Colonic mucosa (tissue), 4 donors: ENCODE results near the gene MN1. TPM values are rescaled to one million over a fixed set of nuclear protein-coding genes. Genes with fewer than 3 reads are reported as not detected.

ENCODE experiments used
- DNase-seq: peaks from one replicate; pipeline ENCODE4 v3.0.0-alpha.2; 2020
- H3K27ac ChIP-seq: fragments of 200-600 bp; one replicate; pipeline ENCODE4 v1.8.0; 2021
- H3K27me3 ChIP-seq: fragments of 200-600 bp; one replicate; pipeline ENCODE4 v1.8.0; 2021
- H3K36me3 ChIP-seq: fragments of 200-600 bp; one replicate; pipeline ENCODE4 v1.8.0; 2021
- H3K4me1 ChIP-seq: fragments of 200-600 bp; one replicate; pipeline ENCODE4 v1.8.0; 2021; ENCODE audit warnings: mild to moderate bottlenecking
- H3K4me3 ChIP-seq: fragments of 200-600 bp; one replicate; pipeline ENCODE4 v1.8.0; 2021
- H3K9ac ChIP-seq, 2 donors: one replicate each; pipeline ENCODE4 v1.7.0; 2013; ENCODE audit warnings: control low read depth in 2 of 2, low read depth in 2 of 2, low read length in 2 of 2
- H3K9me3 ChIP-seq: fragments of 200-600 bp; one replicate; pipeline ENCODE4 v1.8.0; 2021
- CTCF ChIP-seq: fragments of 200-600 bp; IDR thresholded peaks from one replicate; pipeline ENCODE4 v1.8.0; 2022; ENCODE audit warnings: antibody characterized with exemption, mild to moderate bottlenecking
- intact Hi-C: fragments of 100-400 bp; cut with DNase I; formaldehyde crosslinking; loops from one replicate; pipeline ENCODE4 v1.14.1; 2022
- total RNA-seq, 2 donors: library from RNA; stranded (reverse); fragmentation: NEBNext Ultra II Directional in 1 of 2; extraction: Animal tissue kit (Norgen Biotek cat#: 25700) in 1 of 2; gene quantifications; one replicate each; pipeline ENCODE4 v1.2.1, GENCODE V29; 2021
- donor health status: healthy.
- donor health status: DM: no; HTN: no; CAD: no.
- donor health status: DM: no; HTN: no; CAD: no.

The MN1 gene
- total RNA-seq, 2 donors from 2014 or later, result 0.67 to 1.5 TPM

- Histone ChIP-seq H3K9ac (no peak overlapping the region), H3K27ac (no peak overlapping the region), H3K4me3 (no peak overlapping the region), H3K4me1 (no peaks in the 10 kb centered on the region), H3K36me3 (no peaks in the 10 kb centered on the region), H3K9me3 (no peaks in the 10 kb centered on the region), H3K27me3 (no peaks in the 10 kb centered on the region)
- no peak for DNase-seq
- intact Hi-C loops, result loop anchor here (10.0 kb wide), 1 partner anchor 56 kb away; no protein-coding TSS in a partner anchor
- no peak for TF ChIP-seq CTCF
These were observed 82.6 kb downstream of the MN1 start for GRCh38 chr22:27719036-27719347.

GRCh38 chr22:27718186-27719035, 83.1 kb downstream of the MN1 start:
- no peak overlapping the region for H3K4me3 ChIP-seq
- H3K27ac ChIP-seq, result no peak overlapping the region
- H3K36me3 ChIP-seq, result no peaks in the 10 kb centered on the region
- no peaks in the 10 kb centered on the region for H3K9me3 ChIP-seq
- DNase-seq, result peak; percentile 56
- intact Hi-C loops, result loop anchor here (10.0 kb wide), 1 partner anchor 56 kb away; no protein-coding TSS in a partner anchor
- H3K4me1 ChIP-seq, result no peaks in the 10 kb centered on the region
- no peak overlapping the region for H3K9ac ChIP-seq
- no peak for TF ChIP-seq CTCF
- H3K27me3 ChIP-seq, result no peaks in the 10 kb centered on the region

- Histone ChIP-seq H3K9ac (no peak overlapping the region), H3K4me1 (no peaks in the 10 kb centered on the region), H3K4me3 (no peak overlapping the region), H3K27ac (no peak overlapping the region), H3K36me3 (no peaks in the 10 kb centered on the region), H3K27me3 (no peaks in the 10 kb centered on the region), H3K9me3 (no peaks in the 10 kb centered on the region)
- TF ChIP-seq CTCF, result no peak
- intact Hi-C loops, result loop anchor here (10.0 kb wide), 1 partner anchor 58 kb away; no protein-coding TSS in a partner anchor
- no peak for DNase-seq
These were observed 84.5 kb downstream of the MN1 start for GRCh38 chr22:27717094-27717493.

GRCh38 chr22:27716074-27716473, 85.5 kb downstream of the MN1 start:
- no peaks in the 10 kb centered on the region for H3K4me1 ChIP-seq
- intact Hi-C loops, result loop anchor here (10.0 kb wide), 1 partner anchor 59 kb away; no protein-coding TSS in a partner anchor
- H3K27me3 ChIP-seq, result no peaks in the 10 kb centered on the region

GRCh38 chr22:27715106-27715505, 86.5 kb downstream of the MN1 start:
- Histone ChIP-seq H3K4me1 (no peaks in the 10 kb centered on the region), H3K9ac (no peak overlapping the region), H3K4me3 (no peak overlapping the region), H3K27me3 (no peaks in the 10 kb centered on the region), H3K27ac (no peak overlapping the region), H3K9me3 (no peaks in the 10 kb centered on the region), H3K36me3 (no peaks in the 10 kb centered on the region)
- no peak for DNase-seq
- TF ChIP-seq CTCF, result no peak
- intact Hi-C loops, result loop anchor here (10.0 kb wide), 1 partner anchor 60 kb away; no protein-coding TSS in a partner anchor

More at GRCh38 chr22:27716074-27716473, 85.5 kb downstream of the MN1 start:
- H3K4me3 ChIP-seq, result no peak overlapping the region
- TF ChIP-seq CTCF, result no peak
- no peak overlapping the region for H3K9ac ChIP-seq
- no peak overlapping the region for H3K27ac ChIP-seq
- DNase-seq, result no peak
- no peaks in the 10 kb centered on the region for H3K9me3 ChIP-seq
- no peaks in the 10 kb centered on the region for H3K36me3 ChIP-seq
